HuH-7.5 (cell line): ENCODE data around the gene RAD51B.
"Not testable (repeated sequence)": the region's sequence is repeated elsewhere in the genome, so short reads cannot be mapped to it uniquely, and the experiment has no call there.

Source experiments
- DNase-seq: peaks from one replicate; pipeline ENCODE4 v3.0.0; 2011; ENCODE audit warnings: low spot score

The RAD51B gene

DNA sequence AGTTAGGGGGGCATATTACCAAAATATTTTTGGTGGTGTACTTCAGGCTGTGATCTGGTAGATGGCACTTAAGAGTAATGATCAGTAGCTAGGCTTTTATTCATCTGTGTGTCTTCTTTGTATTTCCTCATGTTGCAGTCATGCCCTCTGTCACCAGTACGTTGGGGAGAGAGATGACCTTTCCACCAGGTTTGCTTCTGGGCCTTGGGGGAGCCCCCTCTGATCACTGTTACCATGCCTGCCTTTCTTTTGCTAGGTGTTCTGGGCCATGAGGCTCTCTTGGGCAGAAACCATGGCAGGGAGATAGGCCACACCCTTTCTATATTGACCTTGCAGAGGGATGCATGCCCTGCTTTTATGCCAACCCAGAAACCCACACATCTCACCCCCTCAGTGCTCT, 208.5 kb downstream of the RAD51B start:
- DNase-seq, result no peak

DNA sequence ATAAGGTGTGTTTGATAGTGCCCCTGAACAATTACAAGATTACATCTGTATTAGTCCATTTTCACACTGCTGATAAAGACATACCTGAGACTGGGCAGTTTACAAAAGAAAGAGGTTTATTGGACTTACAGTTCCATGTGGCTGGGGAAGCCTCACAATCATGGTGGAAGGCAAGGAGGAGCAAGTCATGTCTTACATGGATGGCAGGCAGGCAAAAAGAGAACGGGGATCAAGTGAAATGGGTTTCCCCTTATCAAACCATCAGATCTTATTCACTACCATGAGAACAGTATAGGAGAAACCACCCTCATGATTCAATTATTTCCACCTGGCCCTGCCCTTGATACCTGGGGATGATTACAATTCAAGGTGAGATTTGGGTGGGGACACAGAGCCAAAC, 211.4 kb downstream of the RAD51B start:
- DNase-seq, result not testable (repeated sequence)

DNA sequence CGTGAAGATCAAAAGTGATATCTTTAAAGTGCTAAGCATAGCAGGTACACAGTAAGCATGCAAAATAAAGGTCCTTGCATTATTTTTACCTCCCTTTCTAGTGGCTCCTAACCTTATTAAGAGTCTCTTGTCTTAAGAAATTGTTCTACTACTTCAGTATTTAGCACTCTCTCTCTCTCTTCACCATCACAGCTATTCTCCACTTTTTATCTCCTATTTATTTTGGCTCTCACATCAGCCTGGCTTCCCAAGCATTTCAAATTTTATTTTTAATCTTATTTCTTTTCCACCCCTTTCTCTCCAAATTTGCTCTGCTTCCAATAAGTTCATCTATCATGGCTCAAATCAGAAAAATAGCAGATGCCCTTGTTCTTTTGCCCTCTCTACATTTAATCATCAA, 212.6 kb downstream of the RAD51B start:
- DNase-seq, result no peak

DNA sequence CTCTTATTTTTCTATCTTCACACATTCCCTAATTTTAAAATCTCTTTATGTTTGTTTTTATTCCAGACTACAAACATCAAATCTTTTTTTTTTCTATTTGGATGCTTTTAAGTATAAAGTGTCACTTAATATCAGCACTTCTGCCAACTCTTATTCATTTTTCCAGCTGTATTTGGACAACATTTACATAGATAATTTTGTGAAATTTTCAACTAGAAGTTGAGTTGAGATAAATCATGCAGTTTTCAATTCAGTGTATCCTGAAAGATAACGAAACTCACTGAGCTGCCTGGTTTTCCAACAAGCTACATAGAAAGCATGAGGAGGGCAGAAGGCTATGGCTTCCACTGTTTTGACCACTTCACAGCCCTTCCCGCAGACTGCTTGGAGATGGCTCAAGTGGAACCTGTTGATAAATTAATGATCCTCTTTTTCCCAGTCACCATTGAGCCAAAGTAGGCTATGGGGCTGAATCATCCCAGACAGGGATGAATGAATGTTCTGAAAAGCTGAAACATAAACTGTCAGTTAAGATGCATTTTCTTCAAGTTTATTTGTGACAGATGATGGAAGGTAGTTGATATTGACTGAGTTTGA, 213.9 kb downstream of the RAD51B start:
- no peak for DNase-seq

DNA sequence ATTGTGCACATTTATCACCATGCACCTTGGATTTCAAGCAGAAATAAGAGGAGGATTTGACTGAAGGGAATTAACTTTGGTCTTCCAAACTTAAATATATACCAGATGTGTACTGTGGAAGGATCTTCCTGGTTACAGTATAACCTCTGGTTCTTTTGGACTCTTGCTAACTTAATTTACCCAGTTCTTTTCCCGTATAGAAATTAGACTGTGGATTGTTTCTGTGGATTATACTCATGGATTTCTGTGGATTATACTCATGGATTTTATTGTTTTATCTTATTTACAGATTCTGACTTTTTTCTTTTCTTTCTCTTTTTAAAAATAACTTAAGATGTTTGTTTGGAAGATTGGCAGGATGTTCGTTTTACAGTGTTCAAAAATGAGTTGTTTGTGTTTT, 215.3 kb downstream of the RAD51B start:
- DNase-seq, result no peak

DNA sequence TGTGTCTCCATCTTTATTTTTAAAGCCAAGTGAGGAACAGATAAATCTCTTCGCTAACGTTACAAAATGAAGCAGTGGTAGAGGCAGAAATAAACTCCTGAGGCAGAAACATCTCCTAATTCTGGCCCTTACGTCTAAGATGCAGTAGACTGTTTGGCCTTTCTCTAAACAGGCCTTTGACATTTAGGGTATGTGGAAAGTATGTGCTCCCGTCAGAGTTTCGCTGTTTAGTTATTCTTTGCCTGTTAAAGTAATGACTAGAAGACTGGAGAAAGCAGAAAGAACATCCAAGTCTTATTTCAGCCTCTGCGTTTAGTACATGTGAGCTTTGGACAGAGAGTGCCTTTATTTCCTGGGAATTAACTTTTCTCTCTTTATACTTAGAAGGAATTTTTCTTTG, 216.6 kb downstream of the RAD51B start:
- no peak for DNase-seq

DNA sequence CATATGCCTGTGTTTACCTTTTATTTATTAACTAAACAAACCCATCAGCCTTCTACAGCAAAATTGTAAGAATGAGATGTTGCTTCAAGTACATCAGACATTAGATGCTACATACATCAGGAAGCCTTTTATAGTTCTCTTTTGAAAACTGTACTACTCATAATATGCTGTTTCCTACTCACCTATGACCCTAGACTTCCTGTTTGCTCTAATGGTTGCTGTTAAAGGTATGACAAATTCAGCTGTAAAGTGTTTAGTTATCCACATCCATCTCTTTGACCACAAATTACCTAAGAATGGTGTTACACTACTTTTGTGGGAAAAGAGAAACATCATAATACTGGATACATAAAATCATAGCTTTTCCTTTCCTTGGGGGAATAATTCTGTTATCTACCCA, 220.0 kb downstream of the RAD51B start:
- DNase-seq, result no peak

DNA sequence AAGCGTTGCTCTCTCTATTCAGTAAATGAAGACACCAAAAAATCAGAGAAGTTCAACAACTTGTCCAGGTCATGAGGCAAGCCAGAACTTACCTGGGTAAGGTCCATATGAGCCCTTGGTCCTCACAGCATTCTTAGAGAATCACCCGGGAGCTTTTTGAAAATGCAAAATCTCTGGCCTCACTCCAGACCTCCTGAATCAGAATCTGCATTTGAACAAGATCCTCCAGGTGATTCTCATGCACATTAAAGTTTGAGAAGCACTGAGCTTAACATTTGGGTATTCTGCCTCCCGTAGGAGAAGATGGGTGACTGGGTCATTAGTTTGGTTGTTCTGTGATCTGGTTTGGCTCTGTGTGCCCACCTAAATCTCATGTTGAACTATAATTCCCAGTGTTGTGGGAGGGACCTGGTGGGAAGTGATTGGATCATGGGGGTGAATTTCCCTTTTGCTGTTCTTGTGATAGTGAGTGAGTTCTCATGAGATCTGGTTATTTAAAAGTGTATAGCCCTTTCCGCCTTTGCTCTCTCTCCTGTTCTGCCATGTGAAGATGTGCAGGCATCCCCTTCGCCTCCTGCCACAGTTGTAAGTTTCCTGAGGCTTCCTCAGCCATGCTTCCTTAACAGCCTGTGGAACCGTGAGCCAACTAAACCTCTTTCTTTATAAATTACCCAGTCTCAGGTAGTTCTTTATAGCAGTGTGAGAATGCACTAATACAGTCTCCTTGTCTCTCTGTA, 221.2 kb downstream of the RAD51B start:
- no peak for DNase-seq

DNA sequence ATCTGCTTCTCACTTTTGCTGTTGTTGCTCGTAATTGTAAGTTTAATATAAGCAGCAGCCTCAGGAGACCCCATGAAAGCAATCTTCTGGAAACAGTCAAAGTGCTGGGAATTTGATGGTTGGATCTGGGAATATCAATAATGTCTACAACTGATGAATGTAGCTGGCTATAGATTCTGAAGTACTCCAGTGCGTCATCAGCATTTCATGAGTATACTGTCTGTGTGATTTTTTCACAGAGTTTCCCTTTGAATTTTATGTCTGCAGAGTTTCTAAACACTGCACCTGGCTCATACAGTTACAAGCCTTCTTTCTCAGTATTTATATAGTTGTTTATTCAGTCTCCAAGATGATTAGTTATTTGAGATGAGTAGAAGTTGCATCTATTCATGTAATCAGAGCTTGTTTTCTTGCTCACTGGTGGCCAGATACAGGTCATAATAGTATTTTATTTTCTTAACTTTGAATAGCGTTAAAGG, 222.3 kb downstream of the RAD51B start:
- no peak for DNase-seq

DNA sequence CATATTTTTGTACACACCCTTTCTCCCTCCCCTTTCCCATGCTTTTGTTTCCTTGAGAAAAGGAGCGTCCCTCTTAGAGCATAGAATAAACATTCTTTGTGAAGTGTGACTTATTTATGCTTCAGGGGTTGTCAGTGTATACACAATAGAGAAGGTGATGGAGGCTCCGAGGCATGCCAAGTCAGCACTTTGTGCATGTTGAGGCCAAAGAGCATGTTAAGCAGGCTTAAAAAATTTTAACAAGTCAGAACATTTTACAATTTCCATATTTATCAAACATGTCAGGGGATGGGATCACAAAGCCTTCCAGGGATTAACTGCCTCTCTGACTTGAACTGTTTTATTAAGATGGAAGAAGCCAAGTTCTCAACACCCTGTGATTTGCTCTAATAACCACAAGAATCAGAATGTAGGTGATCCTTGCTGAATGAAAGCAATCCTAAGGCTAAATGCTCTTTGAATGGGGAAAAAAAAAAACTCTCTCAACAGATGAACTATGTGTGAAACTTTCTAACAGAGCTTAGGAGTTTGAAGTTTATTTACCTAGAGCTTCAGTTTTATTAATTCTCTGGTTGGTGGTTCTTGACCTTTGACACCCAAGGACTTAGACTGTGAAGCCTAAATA, 223.1 kb downstream of the RAD51B start:
- DNase-seq, result no peak

DNA sequence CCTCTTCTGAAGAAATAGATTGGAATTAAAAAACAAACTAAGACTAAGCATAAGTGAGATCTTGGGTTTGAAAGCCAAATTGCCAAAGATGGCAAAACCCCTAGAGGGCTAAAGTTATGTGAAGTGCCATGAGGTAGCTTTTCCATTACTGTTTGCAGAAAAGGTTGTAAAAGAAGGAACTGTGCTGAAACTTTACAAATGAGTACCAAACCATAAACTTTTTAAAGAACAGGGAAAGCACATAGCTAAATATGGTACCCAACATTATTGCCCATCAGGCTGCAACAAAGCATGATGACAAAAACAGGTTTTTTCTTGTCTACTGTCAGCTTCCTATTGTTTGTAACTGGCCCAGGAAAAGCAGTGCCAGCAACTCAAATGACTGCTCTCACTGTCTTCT, 224.2 kb downstream of the RAD51B start:
- no peak for DNase-seq

DNA sequence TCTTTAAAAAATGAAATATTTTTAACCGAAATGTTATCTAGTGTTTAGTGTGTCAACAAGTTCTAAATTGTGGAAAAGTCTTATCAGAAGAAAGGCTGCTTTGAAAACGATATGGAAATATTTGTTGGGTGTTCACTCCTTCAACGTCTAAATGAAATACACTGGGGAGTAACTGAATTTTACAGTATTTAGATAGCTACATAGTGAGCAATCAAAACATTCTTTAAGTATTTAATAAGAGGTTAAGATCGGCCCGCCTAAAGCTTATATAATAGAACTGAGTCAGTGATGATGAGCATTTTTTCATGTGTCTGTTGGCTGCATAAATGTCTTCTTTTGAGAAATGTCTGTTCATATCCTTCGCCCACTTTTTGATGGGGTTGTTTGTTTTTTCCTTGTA, 228.3 kb downstream of the RAD51B start:
- DNase-seq, result no peak

DNA sequence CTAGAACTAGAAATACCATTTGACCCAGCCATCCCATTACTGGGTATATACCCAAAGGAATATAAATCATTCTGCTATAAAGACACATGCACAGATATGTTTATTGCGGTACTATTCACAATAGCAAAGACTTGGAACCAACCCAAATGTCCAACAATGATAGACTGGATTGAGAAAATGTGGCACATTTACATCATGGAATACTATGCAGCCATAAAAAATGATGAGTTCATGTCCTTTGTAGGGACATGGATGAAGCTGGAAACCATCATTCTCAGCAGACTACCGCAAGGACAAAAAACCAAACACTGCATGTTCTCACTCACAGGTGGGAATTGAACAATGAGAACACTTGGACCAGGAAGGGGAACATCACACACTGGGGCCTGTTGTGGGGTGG, 229.2 kb downstream of the RAD51B start:
- DNase-seq, result not testable (repeated sequence)

DNA sequence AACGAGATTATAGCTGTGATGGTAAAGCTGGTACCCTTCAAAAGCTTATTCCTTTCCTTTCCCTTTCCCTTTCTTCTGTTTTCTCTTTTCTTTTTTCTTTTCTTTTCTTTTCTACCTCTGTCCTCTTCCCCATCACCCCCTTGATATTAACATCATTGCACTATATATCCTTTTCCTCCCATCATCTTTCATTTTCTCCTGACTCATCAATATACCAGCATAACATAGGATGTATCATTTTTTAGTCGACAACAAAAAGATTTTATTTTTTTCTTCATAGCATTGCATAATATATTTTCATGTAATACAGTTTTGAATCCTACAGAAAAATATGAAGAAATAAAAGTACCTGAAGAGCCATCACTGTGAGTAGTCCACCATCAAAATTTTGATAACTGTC, 230.6 kb downstream of the RAD51B start:
- DNase-seq, result no peak

DNA sequence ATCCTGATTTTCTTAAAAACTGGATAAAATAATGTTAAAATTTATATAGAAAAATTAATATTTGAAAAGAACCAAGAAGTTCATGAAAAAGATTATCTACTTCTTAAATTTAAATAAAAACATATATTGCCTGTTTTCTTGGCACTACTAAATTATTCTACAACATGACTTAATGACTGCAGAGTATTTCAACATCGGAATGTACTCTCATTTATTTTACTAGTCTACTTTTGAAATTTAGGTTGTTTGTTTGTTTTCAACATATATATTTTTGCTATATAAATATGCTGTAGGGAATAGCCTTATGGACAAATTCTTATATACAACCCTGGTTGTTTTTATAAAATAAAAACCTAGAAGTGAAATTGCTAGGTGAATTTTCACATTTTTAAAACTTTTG, 231.6 kb downstream of the RAD51B start:
- no peak for DNase-seq

DNA sequence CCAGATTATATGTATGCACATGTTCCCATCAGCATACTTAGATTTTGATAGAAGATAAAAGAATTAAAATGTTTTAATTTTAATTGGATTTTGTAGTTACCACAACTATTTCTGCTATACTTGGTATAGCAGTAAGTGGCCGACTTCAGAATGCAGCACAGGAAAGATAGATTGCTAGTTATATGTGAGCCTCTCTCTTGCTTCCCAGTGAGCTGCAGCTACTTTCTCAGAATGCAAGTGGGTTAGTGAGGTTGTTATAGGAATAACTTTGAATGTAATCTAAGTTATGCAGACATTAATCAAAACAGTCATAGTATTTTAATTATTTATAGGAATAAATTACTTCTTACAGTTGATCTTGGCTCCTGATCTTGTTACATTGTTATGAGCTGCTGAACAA, 240.6 kb downstream of the RAD51B start:
- DNase-seq, result no peak

DNA sequence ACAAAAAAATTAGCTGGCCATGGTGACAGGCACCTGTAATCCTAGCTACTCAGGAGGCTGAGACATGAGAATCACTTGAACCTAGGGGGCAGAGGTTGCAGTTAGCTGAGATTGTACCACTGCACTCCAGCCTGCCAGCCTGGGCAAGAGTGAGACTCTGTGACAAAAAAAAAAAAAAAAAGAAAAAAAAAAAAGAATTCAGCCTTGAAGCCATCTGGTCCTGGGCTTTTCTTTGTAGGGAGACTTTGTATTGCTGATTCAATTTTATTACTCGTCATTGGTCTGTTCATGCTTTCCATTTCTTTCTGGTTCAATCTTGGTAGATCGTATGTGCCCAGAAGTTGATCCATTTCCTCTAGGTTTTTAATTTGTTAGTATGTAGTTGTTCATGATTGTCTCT, 243.1 kb downstream of the RAD51B start:
- DNase-seq, result no peak

DNA sequence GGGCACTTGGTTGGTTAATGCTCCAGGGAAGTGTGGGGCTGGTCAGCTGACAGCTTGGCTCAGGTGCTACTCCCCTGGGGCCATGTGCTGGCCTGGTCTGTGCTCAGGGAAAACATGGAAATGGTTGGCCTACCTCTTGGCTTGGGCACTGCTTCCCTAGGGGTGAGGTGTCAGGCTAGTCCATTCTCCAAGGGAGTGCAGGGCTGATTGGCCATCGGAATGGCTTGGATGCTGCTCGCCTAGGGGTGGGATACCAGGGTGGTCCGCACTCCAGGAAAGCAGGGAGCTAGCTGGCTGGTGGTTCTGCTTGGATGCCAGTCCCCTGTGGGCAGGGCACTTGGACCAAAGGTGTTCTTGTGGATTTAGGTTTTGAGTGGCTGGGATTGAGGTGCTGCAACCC, 245.7 kb downstream of the RAD51B start:
- no peak for DNase-seq

DNA sequence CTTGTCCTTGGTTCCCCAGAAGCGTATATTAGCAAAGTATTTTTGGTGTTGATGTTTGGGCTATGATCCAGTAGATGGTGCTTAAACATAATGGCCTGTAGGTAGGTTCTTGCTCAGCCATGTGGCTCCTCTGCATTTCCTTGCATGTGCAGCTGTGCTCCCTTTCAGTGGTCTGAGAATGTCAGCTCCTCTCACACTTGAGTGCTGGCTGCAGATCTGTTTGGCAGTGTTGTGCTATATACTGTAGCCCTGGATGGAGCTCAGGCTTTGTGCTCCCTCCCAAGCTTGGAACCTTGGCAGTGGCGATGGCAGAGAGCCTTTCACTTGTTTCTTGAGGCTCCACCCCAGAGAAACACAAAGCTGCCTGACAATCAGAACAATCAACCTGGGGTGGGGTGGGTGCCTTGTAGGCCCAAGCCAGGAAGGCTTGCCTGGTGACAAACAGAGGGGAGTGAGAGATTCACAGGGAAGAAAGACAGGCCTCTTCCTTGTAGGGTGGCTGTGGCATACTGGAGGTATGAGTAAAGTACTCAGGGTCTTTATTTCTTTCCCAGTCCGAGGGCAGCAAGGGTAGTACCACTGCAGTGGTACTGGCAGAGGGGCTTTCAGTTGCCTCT, 255.3 kb downstream of the RAD51B start:
- no peak for DNase-seq

DNA sequence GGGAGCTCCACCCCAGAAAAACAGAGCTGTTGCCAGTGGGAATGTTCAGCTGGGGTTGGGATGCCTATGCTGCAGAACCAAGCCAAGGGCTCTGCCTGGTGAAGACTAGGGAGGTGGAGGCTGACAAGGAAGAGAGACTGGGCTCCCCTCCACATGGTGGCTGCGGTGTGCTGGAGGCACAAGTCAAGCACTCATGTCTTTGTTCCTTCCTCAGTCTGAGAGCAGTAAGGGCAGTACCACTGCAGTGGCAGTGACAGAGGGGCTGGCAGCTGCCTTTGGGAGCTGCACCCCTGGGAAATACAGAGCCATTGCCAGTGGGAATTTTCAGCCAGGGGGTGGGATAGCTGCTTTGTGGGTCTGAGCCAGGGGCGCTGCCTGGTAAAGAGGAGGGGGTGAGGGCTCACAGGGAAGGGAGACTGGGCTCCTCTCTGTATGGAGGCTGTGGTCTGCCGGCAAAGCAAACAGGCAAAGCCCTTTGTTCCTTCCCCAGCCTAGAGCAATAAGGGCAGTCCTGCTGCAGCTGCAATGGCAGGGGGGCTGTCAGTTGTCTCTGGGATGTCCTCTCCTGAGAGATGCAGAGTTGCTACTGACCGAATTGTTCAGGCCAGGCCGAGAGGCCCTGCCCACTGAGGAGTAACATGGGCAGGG, 255.9 kb downstream of the RAD51B start:
- DNase-seq, result no peak

DNA sequence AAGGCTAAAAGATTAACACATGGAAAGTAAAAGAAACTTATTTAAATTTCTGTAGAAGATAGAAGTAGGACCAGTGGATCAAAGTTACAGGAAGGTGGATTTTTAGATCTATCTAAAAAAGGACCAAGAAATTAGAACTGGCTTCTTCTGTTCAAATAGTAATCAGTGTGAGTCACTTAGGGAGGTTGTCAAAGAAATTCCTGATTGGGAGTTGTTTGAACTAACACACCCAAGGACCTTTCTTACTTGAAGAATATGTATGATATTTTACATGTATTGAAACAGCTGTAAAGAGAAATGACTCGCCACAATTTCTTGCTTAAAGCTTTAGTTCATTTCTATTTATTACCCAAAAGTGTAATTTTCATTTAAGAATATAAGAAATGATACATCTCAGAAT, 256.9 kb downstream of the RAD51B start:
- DNase-seq, result no peak

DNA sequence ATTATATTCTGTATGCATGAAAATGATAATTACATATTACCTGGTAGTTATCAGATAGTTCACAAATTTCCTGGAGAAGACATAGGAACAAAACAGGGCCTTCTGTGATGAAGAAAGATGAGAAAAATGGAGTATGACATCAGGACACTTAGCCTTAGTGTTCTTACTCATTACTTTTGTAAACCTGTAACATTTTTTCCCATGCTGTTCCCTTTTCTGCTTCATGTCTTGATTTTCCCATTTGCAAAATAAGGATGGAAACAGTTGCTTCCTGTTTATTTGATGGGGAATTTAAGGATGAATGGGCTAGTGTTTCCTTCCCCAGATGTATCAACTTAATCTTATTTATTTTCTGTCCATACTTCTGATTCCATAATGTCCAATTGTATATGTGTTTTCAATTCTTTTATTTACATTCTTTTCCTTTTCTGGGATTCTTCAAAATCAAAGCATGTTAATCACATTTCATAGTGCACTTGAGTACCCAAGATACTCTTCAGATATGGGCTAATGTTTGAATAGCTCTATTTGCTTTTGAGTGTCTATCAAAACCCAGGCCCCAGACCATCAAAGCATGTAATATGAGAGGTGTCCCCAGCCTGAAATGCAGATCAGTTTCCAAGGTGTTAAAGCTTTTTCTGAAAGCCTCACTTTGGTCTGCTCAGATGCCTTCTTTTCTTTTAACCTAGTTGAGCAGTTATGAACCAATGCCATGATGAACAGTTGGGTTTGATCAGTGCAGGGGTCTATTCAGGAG, 260.5 kb downstream of the RAD51B start:
- no peak for DNase-seq
